Naive thymus-derived CD4-positive, alpha-beta T cell (primary cell): ENCODE data around the gene PPID. TPM values are rescaled to one million over a fixed set of nuclear protein-coding genes. Genes with fewer than 3 reads are reported as not detected.
A peak's percentile ranks its signal among the peaks of the same experiment; 100 is the strongest.
"Not testable (repeated sequence)": the region's sequence is repeated elsewhere in the genome, so short reads cannot be mapped to it uniquely, and the experiment has no call there.

ENCODE experiments used
- ATAC-seq: fragments of 150-1000 bp; cut with Tn5 transposase; 2 replicates; pipeline ENCODE4 v1.10.0; 2021; ENCODE audit warnings: mild to moderate bottlenecking, moderate library complexity
- CTCF ChIA-PET: fragments of 350-600 bp; sonication (Branson Sonifier 250); formaldehyde crosslinking; loops from one replicate; lab custom pipeline; 2021; ENCODE audit warnings: antibody characterized with exemption; lab: Charles Lee
- POLR2A ChIA-PET: fragments of 350-600 bp; sonication (Branson Sonifier 250); formaldehyde crosslinking; loops from one replicate; lab custom pipeline; 2021; ENCODE audit warnings: antibody characterized with exemption, inconsistent platforms; lab: Charles Lee
- DNase-seq, 9 donors: peaks; one replicate each; pipeline versions ENCODE4 v3.0.0 to v3.0.0-alpha.2; 2020 to 2022; ENCODE audit warnings: mixed read lengths in 1 of 9
- H3K27ac ChIP-seq: one replicate; pipeline ENCODE4 v1.7.0; 2013; ENCODE audit warnings: mild to moderate bottlenecking, low read depth, low read length, moderate library complexity
- H3K27me3 ChIP-seq, 2 donors: one replicate each; pipeline ENCODE4 v1.7.0; 2013; ENCODE audit warnings: low read length in 2 of 2, mild to moderate bottlenecking in 2 of 2, moderate library complexity in 2 of 2; ENCODE audit not compliant: control insufficient read depth in 2 of 2, insufficient read depth in 2 of 2
- H3K36me3 ChIP-seq, 3 experiments: 1 replicate in 2 of 3; 2 replicates in 1 of 3; pipeline ENCODE4 v1.7.0; 2013; ENCODE audit warnings: low read length in 3 of 3, mild to moderate bottlenecking in 3 of 3, moderate library complexity in 1 of 3; ENCODE audit not compliant: insufficient read depth in 3 of 3, control insufficient read depth in 2 of 3
- H3K4me1 ChIP-seq, 2 donors: one replicate each; pipeline ENCODE4 v1.7.0; 2013; ENCODE audit warnings: low read length in 2 of 2, mild to moderate bottlenecking in 2 of 2, moderate library complexity in 1 of 2; ENCODE audit not compliant: control insufficient read depth in 2 of 2, insufficient read depth in 2 of 2
- H3K4me3 ChIP-seq: 2 replicates; pipeline ENCODE4 v1.7.0; 2013; ENCODE audit warnings: mild to moderate bottlenecking, low read length
- H3K9me3 ChIP-seq, 3 experiments: 1 replicate in 2 of 3; 2 replicates in 1 of 3; pipeline ENCODE4 v1.7.0; 2013; ENCODE audit warnings: low read length in 3 of 3; ENCODE audit not compliant: control insufficient read depth in 2 of 3
- H3K27ac Mint-ChIP-seq, 9 donors: one replicate each; pipeline ENCODE4 v1.8.0; 2020 to 2022; ENCODE audit warnings: mixed read lengths in 9 of 9, mild to moderate bottlenecking in 8 of 9, moderate library complexity in 5 of 9, inconsistent platforms in 2 of 9
- H3K27me3 Mint-ChIP-seq, 5 donors: one replicate each; pipeline ENCODE4 v1.8.0; 2021 to 2022; ENCODE audit warnings: mixed read lengths in 5 of 5, mild to moderate bottlenecking in 1 of 5
- H3K36me3 Mint-ChIP-seq, 5 donors: one replicate each; pipeline ENCODE4 v1.8.0; 2020 to 2022; ENCODE audit warnings: mixed read lengths in 5 of 5, mild to moderate bottlenecking in 3 of 5, inconsistent platforms in 1 of 5
- H3K4me1 Mint-ChIP-seq, 7 donors: one replicate each; pipeline ENCODE4 v1.8.0; 2020 to 2022; ENCODE audit warnings: mixed read lengths in 7 of 7, mild to moderate bottlenecking in 3 of 7, inconsistent platforms in 1 of 7
- H3K4me3 Mint-ChIP-seq, 10 donors: one replicate each; pipeline ENCODE4 v1.8.0; 2020 to 2022; ENCODE audit warnings: mild to moderate bottlenecking in 10 of 10, mixed read lengths in 10 of 10, moderate library complexity in 6 of 10, inconsistent platforms in 2 of 10
- H3K9me3 Mint-ChIP-seq, 11 donors: one replicate each; pipeline ENCODE4 v1.8.0; 2020 to 2022; ENCODE audit warnings: mixed read lengths in 11 of 11, mild to moderate bottlenecking in 4 of 11, inconsistent platforms in 1 of 11, moderate library complexity in 1 of 11
- intact Hi-C, 2 donors: fragments of 100-400 bp; cut with micrococcal nuclease; formaldehyde crosslinking; loops; one replicate each; pipeline ENCODE4 v1.15.1; 2023
- polyA plus RNA-seq, 2 donors: library from polyadenylated mRNA; unstranded; fragments of 300-500 nt; fragmentation: Illumina TruSeq; gene quantifications; one replicate each; pipeline ENCODE4 v1.2.3, GENCODE V29; 2021
- total RNA-seq, 6 experiments: library from RNA in 5 of 6; stranded (reverse) in 5 of 6; gene quantifications; 1 replicate in 5 of 6; 2 replicates in 1 of 6; pipeline ENCODE4 v1.2.3 and lab custom pipeline; 2021 to 2026

PPID gene
- total and polyA plus RNA-seq, 7 experiments from 2014 or later = 13.4 to 52.0 (median 28.9) TPM

GRCh38 chr4:158724637-158725036 is 1.4 kb upstream of the PPID start:
- DNase-seq = no peak
- H3K9me3 Mint-ChIP-seq = no peaks in the 10 kb centered on the region
- Histone ChIP-seq H3K27me3 (no peaks in the 10 kb centered on the region), H3K36me3 (peaks cover 0 to 8% (median 0%) of the 10 kb centered on the region in 3 experiments), H3K27ac (no peak overlapping the region), H3K4me3 (no peak overlapping the region), H3K4me1 (peaks cover 0 to 3% of the 10 kb centered on the region in 2 donors), H3K9me3 (no peaks in the 10 kb centered on the region)
- H3K4me3 Mint-ChIP-seq = peak overlapping the region; percentile 27 to 99 (median 98)
- H3K4me1 Mint-ChIP-seq = peaks cover 13 to 48% (median 31%) of the 10 kb centered on the region in 7 donors
- intact Hi-C loops = no loop called here
- peaks cover 4 to 17% (median 13%) of the 10 kb centered on the region in 5 donors for H3K36me3 Mint-ChIP-seq
- H3K27ac Mint-ChIP-seq = peak overlapping the region in 7 of 9 donors; percentile 8 to 99 (median 99)
- ChIA-PET CTCF (interaction anchor here (0.7 to 2.1 kb wide), 2 partner anchors 124 to 127 kb away, joined by 3 to 5 read pairs; no protein-coding TSS in a partner anchor), POLR2A (interaction anchor here (1.0 to 1.3 kb wide), 2 partner anchors 44 to 53 kb away, joined by 4 to 6 read pairs; partner anchors contain the start of genes C4orf46 and FNIP2)
- peaks cover 10 to 26% (median 21%) of the 10 kb centered on the region in 5 donors for H3K27me3 Mint-ChIP-seq
- ATAC-seq = no peak

GRCh38 chr4:158722291-158722916 is 792 bp downstream of the PPID start:
- H3K4me3 Mint-ChIP-seq = peak overlapping the region; percentile 92 to 99 (median 98)
- peaks cover 17 to 31% (median 28%) of the 10 kb centered on the region in 5 donors for H3K36me3 Mint-ChIP-seq
- Histone ChIP-seq H3K27ac (peak overlapping the region; percentile 89), H3K36me3 (peaks cover 0 to 28% (median 11%) of the 10 kb centered on the region in 3 experiments), H3K9me3 (no peaks in the 10 kb centered on the region), H3K4me3 (peak overlapping the region; percentile 93), H3K27me3 (no peaks in the 10 kb centered on the region), H3K4me1 (peaks cover 0 to 3% of the 10 kb centered on the region in 2 donors)
- ChIA-PET POLR2A (no interaction called here), CTCF (no interaction called here)
- ATAC-seq = no peak
- peak overlapping the region; percentile 95 to 99 (median 99) for H3K27ac Mint-ChIP-seq
- H3K27me3 Mint-ChIP-seq = peaks cover 0 to 12% (median 6%) of the 10 kb centered on the region in 5 donors
- H3K4me1 Mint-ChIP-seq = peaks cover 16 to 47% (median 37%) of the 10 kb centered on the region in 7 donors
- DNase-seq = peak in 4 of 9 donors; percentile 4 to 15 (median 12)
- intact Hi-C loops = loop anchor here in 1 of 2 donors (2.0 kb wide), 1 partner anchor 128 kb away; no protein-coding TSS in a partner anchor
- H3K9me3 Mint-ChIP-seq = no peaks in the 10 kb centered on the region

GRCh38 chr4:158721680-158722079 is 1.5 kb downstream of the PPID start:
- H3K4me3 ChIP-seq = no peak overlapping the region
- Mint-ChIP-seq H3K4me3 (peak overlapping the region; percentile 92 to 99 (median 98)), H3K27ac (peak overlapping the region; percentile 25 to 99 (median 98)), H3K4me1 (peaks cover 16 to 47% (median 37%) of the 10 kb centered on the region in 7 donors), H3K9me3 (no peaks in the 10 kb centered on the region), H3K27me3 (peaks cover 0 to 7% (median 6%) of the 10 kb centered on the region in 5 donors), H3K36me3 (peaks cover 19 to 33% (median 32%) of the 10 kb centered on the region in 5 donors)
- H3K4me1 ChIP-seq = peaks cover 0 to 3% of the 10 kb centered on the region in 2 donors
- H3K27ac ChIP-seq = peak overlapping the region; percentile 89
- H3K9me3 ChIP-seq = no peaks in the 10 kb centered on the region
- ChIA-PET CTCF (no interaction called here), POLR2A (no interaction called here)
- no peaks in the 10 kb centered on the region for H3K27me3 ChIP-seq
- intact Hi-C loops = loop anchor here in 1 of 2 donors (2.0 kb wide), 1 partner anchor 129 kb away; no protein-coding TSS in a partner anchor
- DNase-seq (no peak), ATAC-seq (no peak)
- peaks cover 0 to 31% (median 15%) of the 10 kb centered on the region in 3 experiments for H3K36me3 ChIP-seq

GRCh38 chr4:158715802-158716201 is 7.4 kb downstream of the PPID start:
- no peak for ATAC-seq
- Histone ChIP-seq H3K9me3 (no peaks in the 10 kb centered on the region), H3K4me3 (no peak overlapping the region), H3K4me1 (no peaks in the 10 kb centered on the region), H3K27me3 (no peaks in the 10 kb centered on the region), H3K27ac (no peak overlapping the region), H3K36me3 (peaks cover 0 to 77% (median 25%) of the 10 kb centered on the region in 3 experiments)
- H3K4me3 Mint-ChIP-seq = no peak overlapping the region
- H3K9me3 Mint-ChIP-seq = no peaks in the 10 kb centered on the region
- peaks cover 18 to 63% (median 47%) of the 10 kb centered on the region in 5 donors for H3K36me3 Mint-ChIP-seq
- H3K4me1 Mint-ChIP-seq = peaks cover 3 to 16% (median 7%) of the 10 kb centered on the region in 7 donors
- no peaks in the 10 kb centered on the region for H3K27me3 Mint-ChIP-seq
- CTCF ChIA-PET = no interaction called here
- intact Hi-C loops = no loop called here
- POLR2A ChIA-PET = interaction anchor here (0.5 kb wide), 1 partner anchor 22 kb away, joined by 3 read pairs; no protein-coding TSS in a partner anchor
- H3K27ac Mint-ChIP-seq = peak overlapping the region in 1 of 9 donors; percentile 75
- DNase-seq = no peak

DNA sequence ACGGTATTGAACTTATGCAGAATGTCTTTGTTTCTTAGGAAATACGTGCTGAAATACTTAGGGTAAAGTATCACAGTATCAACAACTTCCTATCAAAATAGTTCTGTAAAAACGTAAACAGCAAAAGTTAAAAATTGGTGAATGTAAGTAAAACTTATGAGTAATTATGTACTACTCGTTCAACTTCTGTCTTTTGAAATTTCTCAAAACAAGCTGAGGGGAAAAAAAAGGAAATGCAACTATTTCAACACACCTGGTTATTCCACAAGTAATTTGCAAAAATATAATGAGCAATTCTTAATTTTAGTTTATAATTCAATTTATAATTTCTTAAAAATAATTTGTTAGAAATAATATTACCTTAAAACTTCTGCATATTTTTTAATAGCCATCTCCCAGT is 8.3 kb downstream of the PPID start:
- H3K4me3 Mint-ChIP-seq = no peak overlapping the region
- peaks cover 18 to 69% (median 49%) of the 10 kb centered on the region in 5 donors for H3K36me3 Mint-ChIP-seq
- H3K4me1 Mint-ChIP-seq = peaks cover 3 to 15% (median 7%) of the 10 kb centered on the region in 7 donors
- Histone ChIP-seq H3K27me3 (no peaks in the 10 kb centered on the region), H3K27ac (no peak overlapping the region), H3K9me3 (no peaks in the 10 kb centered on the region), H3K4me3 (no peak overlapping the region), H3K4me1 (no peaks in the 10 kb centered on the region), H3K36me3 (peaks cover 5 to 84% (median 33%) of the 10 kb centered on the region in 3 experiments)
- H3K27me3 Mint-ChIP-seq = no peaks in the 10 kb centered on the region
- no peak overlapping the region for H3K27ac Mint-ChIP-seq
- CTCF ChIA-PET = no interaction called here
- DNase-seq (no peak), ATAC-seq (no peak)
- POLR2A ChIA-PET = no interaction called here
- intact Hi-C loops = no loop called here
- no peaks in the 10 kb centered on the region for H3K9me3 Mint-ChIP-seq

GRCh38 chr4:158712622-158713021 is 10.6 kb downstream of the PPID start:
- H3K4me1 ChIP-seq, POLR2A ChIA-PET, H3K27me3 Mint-ChIP-seq, ATAC-seq, DNase-seq, H3K9me3 Mint-ChIP-seq, H3K4me1 Mint-ChIP-seq, intact Hi-C loops, H3K27me3 ChIP-seq, H3K27ac ChIP-seq, H3K4me3 ChIP-seq, H3K9me3 ChIP-seq, H3K4me3 Mint-ChIP-seq: not testable (repeated sequence)
- Mint-ChIP-seq H3K27ac (peak overlapping the region in 1 of 9 donors; percentile 46), H3K36me3 (peaks cover 5 to 65% (median 41%) of the 10 kb centered on the region in 5 donors)
- peaks cover 9 to 87% (median 29%) of the 10 kb centered on the region in 3 experiments for H3K36me3 ChIP-seq
- CTCF ChIA-PET = interaction anchor here (0.6 to 0.9 kb wide), 2 partner anchors 15 to 139 kb away, joined by 3 to 5 read pairs; no protein-coding TSS in a partner anchor
